Panc1 (cell line): ENCODE data around the gene CHEK2. TPM values are rescaled to one million over a fixed set of nuclear protein-coding genes. Genes with fewer than 3 reads are reported as not detected.
A peak's percentile ranks its signal among the peaks of the same experiment; 100 is the strongest.
"Not testable (repeated sequence)": the region's sequence is repeated elsewhere in the genome, so short reads cannot be mapped to it uniquely, and the experiment has no call there.

Experiments used
- ATAC-seq: fragments of 200-7000 bp; cut with Tn5 transposase; 2 replicates; pipeline ENCODE4 v1.9.1; 2020; ENCODE audit warnings: mild to moderate bottlenecking, moderate library complexity
- BruUV-seq: library from RNA; stranded (reverse); fragments of 400-500 nt; replicated peaks from 2 replicates; lab custom pipeline; 2021; lab: Mats Ljungman, UMichigan
- CTCF ChIA-PET: fragments of 300-600 bp; sonication (Branson Sonifier 250); formaldehyde crosslinking; loops from one replicate; lab custom pipeline; 2022; ENCODE audit warnings: antibody characterized with exemption; lab: Charles Lee
- POLR2A ChIA-PET: fragments of 300-600 bp; sonication (Branson Sonifier 250); formaldehyde crosslinking; loops from one replicate; lab custom pipeline; 2022; ENCODE audit warnings: antibody characterized with exemption; lab: Charles Lee
- DNase-seq: peaks from one replicate; pipeline ENCODE4 v3.0.0-alpha.2; 2010; ENCODE audit warnings: low read depth, low spot score
- H3K27ac ChIP-seq: 2 replicates; pipeline ENCODE4 v1.5.1; 2011; ENCODE audit warnings: mild to moderate bottlenecking, low read length, inconsistent platforms
- H3K27me3 ChIP-seq: fragments of 200-500 bp; sonication (Bioruptor generic); 2 replicates; pipeline ENCODE4 v1.6.0; 2014; ENCODE audit warnings: low read length, inconsistent platforms; ENCODE audit not compliant: control insufficient read depth, insufficient read depth
- H3K36me3 ChIP-seq: fragments of 200-500 bp; sonication (Bioruptor generic); 2 replicates; pipeline ENCODE4 v1.5.1; 2014; ENCODE audit warnings: inconsistent platforms, mild to moderate bottlenecking, low read length, moderate library complexity; ENCODE audit not compliant: control insufficient read depth, insufficient read depth
- H3K4me1 ChIP-seq: 2 replicates; pipeline ENCODE4 v1.5.1; 2011; ENCODE audit warnings: inconsistent platforms, mild to moderate bottlenecking, low read length, moderate library complexity; ENCODE audit not compliant: control insufficient read depth, insufficient read depth
- H3K4me3 ChIP-seq, 2 experiments: 2 replicates each; pipeline ENCODE4 v1.5.1; 2011 to 2012; ENCODE audit warnings: low read depth in 2 of 2, low read length in 2 of 2, mild to moderate bottlenecking in 2 of 2, inconsistent platforms in 1 of 2, moderate library complexity in 1 of 2
- H3K9me3 ChIP-seq: fragments of 200-500 bp; sonication (Bioruptor generic); 2 replicates; pipeline ENCODE4 v1.5.1; 2014; ENCODE audit warnings: low read depth, mild to moderate bottlenecking, inconsistent platforms, low read length, moderate library complexity; ENCODE audit not compliant: control insufficient read depth, insufficient read depth
- CTCF ChIP-seq: fragments of 450-650 bp; IDR thresholded peaks from 2 replicates; pipeline ENCODE4 v1.5.1; 2017; ENCODE audit warnings: mild to moderate bottlenecking
- POLR2AphosphoS5 ChIP-seq: IDR thresholded peaks from 2 replicates; pipeline ENCODE4 v1.6.1; 2012; ENCODE audit warnings: mild to moderate bottlenecking, low read depth, low read length, moderate library complexity
- SIN3A ChIP-seq: IDR thresholded peaks from 2 replicates; pipeline ENCODE4 v1.6.1; 2012; ENCODE audit warnings: low read depth, mild to moderate bottlenecking, low read length, moderate library complexity, borderline replicate concordance; ENCODE audit not compliant: insufficient read depth
- TCF7L2 ChIP-seq: IDR thresholded peaks from 2 replicates; pipeline ENCODE4 v1.6.1; 2011; ENCODE audit warnings: mild to moderate bottlenecking, low read depth, low read length, inconsistent platforms
- in situ Hi-C: cut with HindIII; loops from 2 replicates; pipeline ENCODE4 v1.10.0; 2016; ENCODE audit warnings: low sequenced_read_pairs, low pct_unique_long_range_greater_than_20kb
- intact Hi-C: fragments of 100-400 bp; cut with micrococcal nuclease; formaldehyde crosslinking; loops from one replicate; pipeline ENCODE4 v1.10.0; 2022; ENCODE audit not compliant: unreplicated experiment
- total RNA-seq: library from RNA; stranded (reverse); gene quantifications from one replicate; pipeline ENCODE4 v1.2.1, GENCODE V29; 2021; ENCODE audit not compliant: unreplicated experiment
- TF ChIP-seq, protein P1 (sequence below), 2 experiments: IDR thresholded peaks; 2 replicates each; pipeline ENCODE4 v1.6.1; 2011 to 2012; ENCODE audit warnings: low read depth in 2 of 2, control low read depth in 1 of 2, low read length in 1 of 2, mild to moderate bottlenecking in 1 of 2, moderate library complexity in 1 of 2; ENCODE audit not compliant: insufficient read depth in 1 of 2

CHEK2 gene
- total RNA-seq, 1 experiment from 2014 or later: 29.5 TPM

DNA sequence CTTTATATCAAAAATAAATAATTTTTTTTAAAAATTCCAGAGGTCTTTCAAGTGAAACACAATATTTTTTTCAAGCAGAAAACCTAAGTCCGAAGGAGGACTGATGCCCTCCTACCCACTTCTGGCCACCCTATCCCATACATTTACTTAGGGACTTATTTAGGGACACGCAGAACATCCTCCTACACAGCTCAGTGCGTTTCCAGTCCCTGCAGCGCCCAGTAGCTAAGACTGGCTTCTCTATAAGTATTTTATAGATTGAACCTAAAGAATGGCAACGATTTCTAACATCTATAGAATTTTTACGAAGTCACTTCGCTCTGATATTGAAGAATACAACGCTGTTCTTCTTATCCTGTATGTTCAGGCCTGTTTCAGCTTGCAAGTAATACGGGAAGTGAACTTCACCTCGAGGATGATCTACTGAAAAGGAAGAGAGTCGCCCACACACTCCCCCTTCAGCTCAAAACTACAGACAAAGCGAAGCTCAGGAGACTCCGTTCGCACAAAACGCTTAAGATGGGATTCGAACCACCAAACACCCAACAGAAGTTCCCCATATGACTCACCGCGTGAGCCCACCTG, 328 bp downstream of the CHEK2 start:
- no peak for DNase-seq
- Histone ChIP-seq H3K27me3 (no peaks in the 10 kb centered on the region), H3K36me3 (peaks cover 4% of the 10 kb centered on the region), H3K4me3 (peak overlapping the region; percentile 79 to 91), H3K27ac (peak overlapping the region; percentile 90), H3K4me1 (peaks cover 8% of the 10 kb centered on the region), H3K9me3 (no peaks in the 10 kb centered on the region)
- CTCF ChIA-PET: interaction anchor here (0.5 kb wide), 1 partner anchor 39 kb away, joined by 4 read pairs; no protein-coding TSS in a partner anchor
- intact Hi-C loops (no loop called here), in situ Hi-C loops (no loop called here)
- POLR2A ChIA-PET: no interaction called here
- TF ChIP-seq, protein P1, sequence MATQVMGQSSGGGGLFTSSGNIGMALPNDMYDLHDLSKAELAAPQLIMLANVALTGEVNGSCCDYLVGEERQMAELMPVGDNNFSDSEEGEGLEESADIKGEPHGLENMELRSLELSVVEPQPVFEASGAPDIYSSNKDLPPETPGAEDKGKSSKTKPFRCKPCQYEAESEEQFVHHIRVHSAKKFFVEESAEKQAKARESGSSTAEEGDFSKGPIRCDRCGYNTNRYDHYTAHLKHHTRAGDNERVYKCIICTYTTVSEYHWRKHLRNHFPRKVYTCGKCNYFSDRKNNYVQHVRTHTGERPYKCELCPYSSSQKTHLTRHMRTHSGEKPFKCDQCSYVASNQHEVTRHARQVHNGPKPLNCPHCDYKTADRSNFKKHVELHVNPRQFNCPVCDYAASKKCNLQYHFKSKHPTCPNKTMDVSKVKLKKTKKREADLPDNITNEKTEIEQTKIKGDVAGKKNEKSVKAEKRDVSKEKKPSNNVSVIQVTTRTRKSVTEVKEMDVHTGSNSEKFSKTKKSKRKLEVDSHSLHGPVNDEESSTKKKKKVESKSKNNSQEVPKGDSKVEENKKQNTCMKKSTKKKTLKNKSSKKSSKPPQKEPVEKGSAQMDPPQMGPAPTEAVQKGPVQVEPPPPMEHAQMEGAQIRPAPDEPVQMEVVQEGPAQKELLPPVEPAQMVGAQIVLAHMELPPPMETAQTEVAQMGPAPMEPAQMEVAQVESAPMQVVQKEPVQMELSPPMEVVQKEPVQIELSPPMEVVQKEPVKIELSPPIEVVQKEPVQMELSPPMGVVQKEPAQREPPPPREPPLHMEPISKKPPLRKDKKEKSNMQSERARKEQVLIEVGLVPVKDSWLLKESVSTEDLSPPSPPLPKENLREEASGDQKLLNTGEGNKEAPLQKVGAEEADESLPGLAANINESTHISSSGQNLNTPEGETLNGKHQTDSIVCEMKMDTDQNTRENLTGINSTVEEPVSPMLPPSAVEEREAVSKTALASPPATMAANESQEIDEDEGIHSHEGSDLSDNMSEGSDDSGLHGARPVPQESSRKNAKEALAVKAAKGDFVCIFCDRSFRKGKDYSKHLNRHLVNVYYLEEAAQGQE (IDR thresholded peaks at IDR 0.05; ENCODE audit: insufficient read depth in 1 of 2, low read depth in 2 of 2, low read length in 1 of 2): no peak
- 0 out of 2 replicates have a peak, but pooled peaks have one; percentile 51 for TF ChIP-seq SIN3A
- no peak for ATAC-seq
- TSS peak; percentile 90 for BruUV-seq

DNA sequence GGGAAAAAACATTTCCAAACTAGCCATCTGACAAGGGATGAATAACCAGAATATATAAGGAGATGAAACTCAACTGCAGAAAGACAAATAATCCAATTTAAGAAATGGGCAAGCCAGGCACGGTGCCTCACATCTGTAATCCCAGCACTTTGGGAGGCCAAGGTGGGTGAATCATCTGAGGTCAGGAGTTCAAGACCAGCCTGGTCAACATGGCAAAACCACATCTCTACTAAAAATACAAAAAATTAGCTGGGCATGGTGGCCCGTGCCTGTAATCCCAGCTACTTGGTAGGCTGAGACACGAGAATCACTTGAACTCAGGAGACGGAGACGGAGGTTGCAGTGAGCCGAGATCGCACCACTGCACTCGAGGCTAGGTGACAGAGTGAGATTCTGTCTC, 2.7 kb downstream of the CHEK2 start:
- DNase-seq, CTCF ChIA-PET, ATAC-seq, BruUV-seq, H3K27me3 ChIP-seq, intact Hi-C loops, in situ Hi-C loops, H3K9me3 ChIP-seq, H3K4me3 ChIP-seq, H3K27ac ChIP-seq, POLR2A ChIA-PET, H3K4me1 ChIP-seq, H3K36me3 ChIP-seq: not testable (repeated sequence)

GRCh38 chr22:28737701-28738100, 3.9 kb downstream of the CHEK2 start:
- ATAC-seq (no peak), DNase-seq (no peak)
- H3K4me1 ChIP-seq: peaks cover 5% of the 10 kb centered on the region; the same call in 1 of the 2 replicates
- H3K27me3 ChIP-seq: no peaks in the 10 kb centered on the region
- intact Hi-C loops: no loop called here
- no TSS peak for BruUV-seq
- H3K27ac ChIP-seq: no peak overlapping the region
- in situ Hi-C loops: no loop called here
- ChIA-PET POLR2A (no interaction called here), CTCF (no interaction called here)
- H3K9me3 ChIP-seq: no peaks in the 10 kb centered on the region
- TF ChIP-seq CTCF (no peak), POLR2AphosphoS5 (no peak), TCF7L2 (no peak), SIN3A (no peak)
- TF ChIP-seq, protein P1 (IDR thresholded peaks at IDR 0.05; ENCODE audit: insufficient read depth in 1 of 2, low read depth in 2 of 2, low read length in 1 of 2): no peak
- H3K4me3 ChIP-seq: no peak overlapping the region
- H3K36me3 ChIP-seq: no peaks in the 10 kb centered on the region; the same call in none of the 2 replicates
